ENCODE data around the gene SLC2A5.
"Not testable (repeated sequence)": the region's sequence is repeated elsewhere in the genome, so short reads cannot be mapped to it uniquely, and the experiment has no call there.

Gene SLC2A5

DNA sequence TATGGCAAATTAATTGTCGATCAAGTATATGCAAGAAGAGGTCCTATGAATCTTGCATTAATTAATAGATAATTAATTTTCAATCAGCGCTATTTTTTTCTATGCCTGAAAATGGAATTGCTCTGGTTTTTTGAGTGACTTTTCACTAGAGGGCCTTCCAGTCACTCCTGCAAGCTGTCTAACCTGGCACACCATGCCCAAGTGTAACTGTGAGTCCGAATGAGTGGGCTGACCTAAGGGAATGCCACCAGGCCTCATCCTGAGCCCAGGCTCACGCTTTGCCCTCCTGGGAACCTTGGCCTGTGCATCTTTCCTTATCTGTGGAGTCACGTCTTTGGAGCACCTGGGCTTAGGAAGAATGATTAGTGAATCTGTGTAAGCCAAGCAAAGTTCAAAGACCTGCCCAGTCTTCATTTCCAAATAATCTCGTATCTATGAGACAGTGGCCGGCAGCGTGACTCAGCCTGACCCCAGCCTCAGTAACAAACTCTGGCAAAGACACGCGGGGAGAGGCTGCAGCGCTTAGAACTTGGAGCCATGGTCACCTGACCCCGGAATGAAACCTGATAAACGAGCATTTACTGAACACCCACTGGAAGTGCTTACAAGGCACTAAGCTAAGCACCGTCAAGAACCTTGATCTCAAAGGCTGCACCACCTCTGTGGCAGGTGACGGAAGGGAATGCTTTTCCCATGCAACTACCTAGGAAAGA is 47.3 kb downstream of the SLC2A5 start:
- H3K36me3 Mint-ChIP-seq (ENCODE audit: low read depth); H3K9me3 Mint-ChIP-seq; H3K4me1 Mint-ChIP-seq (ENCODE audit: low read depth); H3K27ac Mint-ChIP-seq; H3K4me3 Mint-ChIP-seq: not testable (repeated sequence)
- peaks cover 19% of the 10 kb centered on the region for H3K27me3 Mint-ChIP-seq (ENCODE audit: low read depth)

DNA sequence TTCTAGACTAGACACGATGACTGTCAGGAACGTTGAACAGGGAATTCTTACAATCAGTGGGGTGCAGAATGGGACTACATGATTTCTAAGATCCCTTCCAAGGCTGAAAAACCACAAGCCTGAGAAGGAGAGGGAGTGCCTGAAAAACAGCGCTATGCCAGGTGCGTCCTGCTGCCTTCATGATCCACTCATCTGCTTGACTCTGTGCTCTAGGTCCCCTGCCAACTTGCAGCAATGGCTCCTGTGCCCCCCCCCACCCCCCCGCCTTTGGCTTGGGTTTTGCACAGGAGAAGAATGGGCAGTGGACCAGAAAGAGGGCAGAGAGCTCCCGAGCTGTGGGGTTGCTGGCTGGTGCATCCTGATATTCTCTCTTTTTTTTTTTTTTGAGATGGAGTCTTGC is 49.1 kb downstream of the SLC2A5 start:
- Mint-ChIP-seq H3K4me1 (ENCODE audit: low read depth) (peaks cover 5% of the 10 kb centered on the region), H3K36me3 (ENCODE audit: low read depth) (no peaks in the 10 kb centered on the region)

DNA sequence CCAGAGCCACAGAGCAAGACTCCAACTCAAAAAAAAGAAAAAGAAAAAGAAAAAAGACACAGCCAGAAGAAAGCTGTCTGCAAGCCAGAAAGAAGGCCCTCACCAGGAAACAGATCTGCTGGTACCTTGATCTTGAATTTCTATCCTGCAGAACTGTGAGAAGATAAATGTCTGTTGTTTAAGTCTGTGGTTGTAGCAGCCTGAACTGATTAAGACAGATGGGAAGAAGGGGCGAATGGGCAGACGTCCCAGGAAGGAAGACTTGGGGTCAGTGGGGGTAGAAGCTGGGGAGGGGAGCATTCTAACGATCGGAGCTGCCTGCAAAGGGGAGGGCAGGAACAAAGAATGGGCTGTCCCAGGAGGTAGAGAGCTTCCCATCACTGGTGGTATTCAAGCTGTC is 49.5 kb downstream of the SLC2A5 start:
- no peak overlapping the region for H3K4me3 Mint-ChIP-seq
- H3K27me3 Mint-ChIP-seq (ENCODE audit: low read depth): peaks cover 16% of the 10 kb centered on the region
- peaks cover 6% of the 10 kb centered on the region for H3K4me1 Mint-ChIP-seq (ENCODE audit: low read depth)
- no peaks in the 10 kb centered on the region for H3K9me3 Mint-ChIP-seq
- H3K27ac Mint-ChIP-seq: no peak overlapping the region
- H3K36me3 Mint-ChIP-seq (ENCODE audit: low read depth): no peaks in the 10 kb centered on the region

More for the DNA sequence above, 49.1 kb downstream of the SLC2A5 start:
- Mint-ChIP-seq H3K4me3 (no peak overlapping the region), H3K9me3 (no peaks in the 10 kb centered on the region), H3K27ac (no peak overlapping the region), H3K27me3 (ENCODE audit: low read depth) (peaks cover 16% of the 10 kb centered on the region)

- Mint-ChIP-seq H3K9me3 (no peaks in the 10 kb centered on the region), H3K4me1 (ENCODE audit: low read depth) (peaks cover 6% of the 10 kb centered on the region), H3K36me3 (ENCODE audit: low read depth) (no peaks in the 10 kb centered on the region), H3K4me3 (no peak overlapping the region), H3K27ac (no peak overlapping the region), H3K27me3 (ENCODE audit: low read depth) (peaks cover 16% of the 10 kb centered on the region)
Observed at GRCh38 chr1:9018333-9018732, 51.1 kb downstream of the SLC2A5 start.

DNA sequence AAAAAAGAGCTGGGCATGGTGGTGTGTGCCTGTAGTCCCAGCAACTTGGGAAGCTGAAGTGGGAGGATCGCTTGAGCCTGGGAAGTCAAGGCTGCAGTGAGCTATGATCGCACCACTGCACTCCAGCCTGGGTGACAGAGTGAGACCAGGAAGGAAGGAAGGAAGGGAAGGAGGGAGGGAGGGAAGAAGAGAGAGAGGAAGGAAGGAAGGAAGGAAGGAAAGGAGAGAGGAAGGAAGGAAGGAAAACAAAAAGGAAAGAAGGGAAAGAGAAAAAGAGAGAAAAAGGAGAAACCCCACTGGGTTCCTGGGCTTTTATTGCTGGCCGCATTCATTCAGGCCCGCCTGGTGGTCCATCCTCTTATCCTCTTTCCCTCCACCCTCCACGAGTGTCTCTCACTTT is 53.0 kb downstream of the SLC2A5 start:
- H3K27ac Mint-ChIP-seq: no peak overlapping the region
- H3K36me3 Mint-ChIP-seq (ENCODE audit: low read depth): no peaks in the 10 kb centered on the region

GRCh38 chr1:9014475-9015375 is 54.7 kb downstream of the SLC2A5 start:
- H3K4me1 Mint-ChIP-seq (ENCODE audit: low read depth): peaks cover 4% of the 10 kb centered on the region
- peaks cover 17% of the 10 kb centered on the region for H3K27me3 Mint-ChIP-seq (ENCODE audit: low read depth)
- H3K9me3 Mint-ChIP-seq: no peaks in the 10 kb centered on the region
- no peak overlapping the region for H3K27ac Mint-ChIP-seq
- H3K4me3 Mint-ChIP-seq: no peak overlapping the region
- no peaks in the 10 kb centered on the region for H3K36me3 Mint-ChIP-seq (ENCODE audit: low read depth)

More for the DNA sequence above, 53.0 kb downstream of the SLC2A5 start:
- peaks cover 22% of the 10 kb centered on the region for H3K27me3 Mint-ChIP-seq (ENCODE audit: low read depth)
- H3K9me3 Mint-ChIP-seq: no peaks in the 10 kb centered on the region
- H3K4me1 Mint-ChIP-seq (ENCODE audit: low read depth): peaks cover 6% of the 10 kb centered on the region
- H3K4me3 Mint-ChIP-seq: no peak overlapping the region

DNA sequence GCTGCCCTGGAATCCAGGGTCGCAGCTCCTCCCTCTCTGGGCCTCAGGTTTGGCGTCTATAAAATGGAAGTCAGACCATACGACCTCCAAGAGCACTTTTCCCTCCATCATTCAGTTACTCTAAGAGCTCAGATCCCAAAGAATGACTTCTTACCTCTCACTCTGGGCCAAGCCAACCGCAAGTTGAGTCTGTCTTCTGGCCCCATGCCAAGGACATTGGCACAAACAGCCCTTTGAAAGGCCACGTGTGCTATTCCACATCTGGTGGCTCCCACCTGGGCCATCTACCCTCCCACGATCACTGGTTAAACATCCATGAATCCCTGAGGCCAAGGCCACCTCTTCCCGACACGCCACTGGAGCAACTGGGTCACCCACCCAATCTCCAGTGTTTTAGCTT is 55.6 kb downstream of the SLC2A5 start:
- Mint-ChIP-seq H3K27me3 (ENCODE audit: low read depth) (peaks cover 17% of the 10 kb centered on the region), H3K36me3 (ENCODE audit: low read depth) (no peaks in the 10 kb centered on the region), H3K4me1 (ENCODE audit: low read depth) (peaks cover 4% of the 10 kb centered on the region), H3K27ac (no peak overlapping the region), H3K9me3 (no peaks in the 10 kb centered on the region), H3K4me3 (no peak overlapping the region)

DNA sequence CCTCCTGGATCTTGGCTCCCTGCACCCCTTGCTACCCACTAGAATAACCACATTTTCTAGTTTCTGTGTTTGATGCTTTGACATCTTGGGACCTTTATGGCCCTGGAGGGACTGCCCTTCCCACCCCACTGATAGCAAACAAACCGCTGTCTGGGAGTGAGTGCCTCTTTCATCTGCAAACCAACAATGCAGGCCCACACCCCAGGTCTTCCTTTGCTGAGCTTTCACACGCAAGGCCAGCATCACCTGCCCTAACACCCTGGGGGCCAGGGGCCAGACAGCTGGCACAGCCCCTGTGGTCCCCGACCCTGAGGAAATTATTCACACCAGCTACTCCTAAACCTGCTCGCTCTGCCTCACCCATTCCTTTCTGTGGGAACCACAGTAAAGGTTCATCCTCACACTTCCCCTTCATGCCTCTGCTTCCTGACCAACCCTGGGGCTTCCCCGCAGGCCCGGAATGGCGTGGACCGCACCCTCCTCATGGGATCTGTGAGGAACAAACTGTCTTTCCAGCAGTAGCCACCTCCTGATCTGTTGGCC is 58.6 kb downstream of the SLC2A5 start:
- Mint-ChIP-seq H3K27me3 (ENCODE audit: low read depth) (peaks cover 13% of the 10 kb centered on the region), H3K36me3 (ENCODE audit: low read depth) (no peaks in the 10 kb centered on the region), H3K4me3 (no peak overlapping the region), H3K27ac (no peak overlapping the region), H3K9me3 (no peaks in the 10 kb centered on the region), H3K4me1 (ENCODE audit: low read depth) (peaks cover 6% of the 10 kb centered on the region)

GRCh38 chr1:9009438-9010370 is 59.7 kb downstream of the SLC2A5 start:
- H3K9me3 Mint-ChIP-seq: no peaks in the 10 kb centered on the region
- peaks cover 9% of the 10 kb centered on the region for H3K4me1 Mint-ChIP-seq (ENCODE audit: low read depth)
- H3K36me3 Mint-ChIP-seq (ENCODE audit: low read depth): no peaks in the 10 kb centered on the region
- H3K27ac Mint-ChIP-seq: no peak overlapping the region
- H3K27me3 Mint-ChIP-seq (ENCODE audit: low read depth): peaks cover 13% of the 10 kb centered on the region
- no peak overlapping the region for H3K4me3 Mint-ChIP-seq

- Mint-ChIP-seq H3K4me1 (ENCODE audit: low read depth) (peaks cover 14% of the 10 kb centered on the region), H3K27me3 (ENCODE audit: low read depth) (peaks cover 13% of the 10 kb centered on the region), H3K36me3 (ENCODE audit: low read depth) (no peaks in the 10 kb centered on the region), H3K4me3 (no peak overlapping the region), H3K9me3 (no peaks in the 10 kb centered on the region), H3K27ac (no peak overlapping the region)
Observed at GRCh38 chr1:9008236-9008635, 61.2 kb downstream of the SLC2A5 start.

GRCh38 chr1:9006956-9007615 is 62.3 kb downstream of the SLC2A5 start:
- Mint-ChIP-seq H3K27me3 (ENCODE audit: low read depth) (peaks cover 13% of the 10 kb centered on the region), H3K4me3 (no peak overlapping the region), H3K4me1 (ENCODE audit: low read depth) (peaks cover 14% of the 10 kb centered on the region), H3K27ac (no peak overlapping the region), H3K36me3 (ENCODE audit: low read depth) (no peaks in the 10 kb centered on the region), H3K9me3 (no peaks in the 10 kb centered on the region)

DNA sequence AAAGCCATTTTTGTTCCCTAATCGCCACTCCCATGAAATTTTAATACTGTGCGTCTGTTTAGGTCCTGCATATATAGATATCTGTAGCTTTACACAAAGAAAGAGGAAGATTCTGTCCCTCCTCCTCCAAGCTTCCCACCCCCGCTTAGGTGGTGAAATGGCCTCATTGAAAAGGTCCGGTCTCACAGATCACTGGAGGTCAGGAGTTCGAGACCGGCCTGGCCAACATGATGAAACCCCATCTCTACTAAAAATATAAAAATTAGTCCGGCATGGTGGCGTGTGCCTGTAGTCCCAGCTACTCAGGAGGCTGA is 64.1 kb downstream of the SLC2A5 start:
- Mint-ChIP-seq H3K27ac (no peak overlapping the region), H3K4me1 (ENCODE audit: low read depth) (peaks cover 14% of the 10 kb centered on the region), H3K36me3 (ENCODE audit: low read depth) (no peaks in the 10 kb centered on the region), H3K4me3 (no peak overlapping the region), H3K9me3 (no peaks in the 10 kb centered on the region), H3K27me3 (ENCODE audit: low read depth) (peaks cover 3% of the 10 kb centered on the region)

DNA sequence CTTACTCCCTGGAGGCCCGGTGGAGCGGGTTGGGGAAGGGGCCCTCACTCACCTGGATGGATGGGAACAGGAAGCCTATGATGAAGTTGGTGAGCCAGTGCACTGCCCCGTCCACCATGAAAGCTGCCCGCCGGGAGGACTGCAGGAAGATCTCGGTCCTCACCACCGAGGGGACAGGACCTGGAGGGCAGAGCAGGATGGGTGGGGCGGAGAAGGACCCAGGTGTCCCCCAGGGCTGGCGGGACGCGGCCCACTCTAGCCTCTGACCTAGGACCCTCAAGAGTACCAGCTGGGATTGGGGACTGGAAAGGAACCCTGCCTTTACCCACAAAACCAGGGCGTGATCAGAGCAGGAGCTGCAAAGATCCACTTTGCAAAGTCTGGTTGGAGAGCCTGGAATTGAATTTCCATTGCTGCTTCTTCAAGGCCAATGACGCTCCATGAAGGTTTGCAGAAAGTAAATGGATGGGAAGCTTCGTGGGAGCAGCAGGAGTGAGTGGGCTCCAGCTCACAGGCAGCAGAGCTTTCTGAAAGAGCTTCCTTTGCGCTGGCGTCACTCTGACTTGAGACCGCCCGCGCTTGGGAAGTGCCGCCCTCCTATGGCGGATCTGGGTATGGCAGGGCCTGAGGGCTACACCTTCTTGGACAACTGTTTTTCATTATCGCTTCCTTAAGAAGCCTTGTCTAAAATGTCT is 64.6 kb downstream of the SLC2A5 start:
- Mint-ChIP-seq H3K4me3 (no peak overlapping the region), H3K27ac (no peak overlapping the region), H3K9me3 (no peaks in the 10 kb centered on the region), H3K27me3 (ENCODE audit: low read depth) (peaks cover 5% of the 10 kb centered on the region), H3K4me1 (ENCODE audit: low read depth) (peaks cover 14% of the 10 kb centered on the region), H3K36me3 (ENCODE audit: low read depth) (no peaks in the 10 kb centered on the region)
